Adrenal gland (tissue), 12 donors: ENCODE measurements around the gene GPC5. TPM values are rescaled to one million over a fixed set of nuclear protein-coding genes. Genes with fewer than 3 reads are reported as not detected.

Experiments
- DNase-seq, 7 donors: peaks; one replicate each; pipeline ENCODE4 v3.0.0-alpha.2; 2019 to 2020
- H3K27ac ChIP-seq, 5 donors: fragments of 200-600 bp; sonication (generic) in 4 of 5; 1 replicate in 3 of 5; 2 replicates in 2 of 5; pipeline versions ENCODE4 v1.5.1 to v1.8.0; 2016 to 2020; ENCODE audit warnings: mild to moderate bottlenecking in 1 of 5
- H3K27me3 ChIP-seq: fragments of 200-600 bp; 2 replicates; pipeline ENCODE4 v1.8.0; 2021
- H3K36me3 ChIP-seq, 2 donors: fragments of 200-600 bp; replicated peaks in 1 of 2; 1 replicate in 1 of 2; 2 replicates in 1 of 2; pipeline versions ENCODE4 v1.5.1 to v1.8.0; 2018 to 2022
- H3K4me1 ChIP-seq, 2 donors: fragments of 200-600 bp; replicated peaks in 1 of 2; 1 replicate in 1 of 2; 2 replicates in 1 of 2; pipeline versions ENCODE4 v1.5.1 to v1.8.0; 2018 to 2021
- H3K4me3 ChIP-seq, 4 donors: fragments of 200-600 bp; sonication (generic) in 3 of 4; one replicate each; pipeline ENCODE4 v1.5.1; 2016 to 2018
- H3K9me3 ChIP-seq, 3 donors: fragments of 200-600 bp; sonication (generic) in 1 of 3; replicated peaks in 1 of 3; 1 replicate in 2 of 3; 2 replicates in 1 of 3; pipeline versions ENCODE4 v1.5.1 to v1.8.0; 2016 to 2021
- POLR2A ChIP-seq, 2 donors: fragments of 450-650 bp; IDR thresholded peaks; one replicate each; pipeline ENCODE4 v1.6.1; 2017; ENCODE audit warnings: antibody characterized with exemption in 2 of 2, mild to moderate bottlenecking in 2 of 2, moderate library complexity in 1 of 2
- WGBS, 4 donors: extraction: QIAGEN DNeasy Blood & Tissue Kit in 2 of 4; methylation state at CpG; one replicate each; pipeline versions ENCODE4 v1.1.5 to v1.1.7; 2013 to 2017; 5-methylcytosine and 5-hydroxymethylcytosine counted together
- intact Hi-C, 2 donors: fragments of 100-400 bp; cut with DNase I; formaldehyde crosslinking; loops; one replicate each; pipeline versions ENCODE4 v1.14.1 to v1.15.0; 2022 to 2023
- polyA plus RNA-seq, 3 donors: library from polyadenylated mRNA; stranded (reverse); fragments of 200-250 nt in 2 of 3; fragments of 350-450 nt in 1 of 3; fragmentation: Illumina TruSeq in 1 of 3; extraction: RNeasy Lipid Tissue Mini Kit (QIAGEN cat#74804) in 1 of 3; gene quantifications; one replicate each; pipeline ENCODE4 v1.2.3, GENCODE V29; 2013 to 2014
- total RNA-seq, 9 donors: library from RNA; depleted of rRNA in 4 of 9; stranded (reverse); fragments of >200 nt in 4 of 9; fragments of 120-200 nt in 1 of 9; fragmentation: NEBNext Ultra II Directional in 1 of 9; extraction: Animal tissue kit (Norgen Biotek cat#: 25700) in 1 of 9; gene quantifications; one replicate each; pipeline versions ENCODE4 v1.1.0 to v1.2.4, GENCODE V29; 2013 to 2023
- TF ChIP-seq, protein P1 (sequence below), 6 experiments: fragments of 450-650 bp in 4 of 6; fragments of 200-600 bp in 2 of 6; sonication (generic) in 1 of 6; IDR thresholded peaks; 1 replicate in 5 of 6; 2 replicates in 1 of 6; pipeline versions ENCODE4 v1.5.1 to v1.8.0; 2016 to 2021; ENCODE audit warnings: antibody characterized with exemption in 6 of 6, mild to moderate bottlenecking in 2 of 6, moderate library complexity in 1 of 6
- donor health status: healthy with polysubstance abuse.
- donor health status: Bipolar disorder and iron deficiency.
- donor health status: DM: yes; HTN: yes; CAD: no.
- donor health status: DM: no; HTN: no; CAD: no.
- donor health status: DM: no; HTN: no; CAD: no.
- donor health status: DM: yes; HTN: yes; CAD: no.

Gene GPC5
- total and polyA plus RNA-seq, 12 donors = 0.24 to 7.7 (median 2.1) TPM; not detected in 4

DNA sequence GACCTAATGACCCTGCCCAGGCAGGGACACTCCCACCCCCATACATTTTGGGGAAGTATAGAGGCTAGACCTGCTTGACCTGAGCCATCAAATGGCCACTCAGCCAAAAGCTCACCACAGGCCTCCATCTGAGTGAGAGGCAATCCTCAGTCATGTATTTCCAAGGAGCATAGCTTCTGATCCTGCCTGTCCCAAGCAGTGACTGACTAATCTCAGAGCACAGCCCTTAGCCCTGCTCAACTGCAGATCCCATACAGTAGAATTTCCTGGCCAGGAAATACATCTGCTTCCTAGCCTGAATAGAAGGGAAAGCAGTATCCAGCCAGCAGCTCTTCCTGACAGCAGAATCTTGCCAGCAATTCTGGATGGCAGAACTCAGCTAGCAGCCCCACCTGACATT is 947.6 kb downstream of the GPC5 start:
- no peaks in the 10 kb centered on the region for H3K36me3 ChIP-seq
- no peaks in the 10 kb centered on the region for H3K9me3 ChIP-seq
- no peak overlapping the region for H3K4me3 ChIP-seq
- H3K4me1 ChIP-seq = no peaks in the 10 kb centered on the region
- no peaks in the 10 kb centered on the region for H3K27me3 ChIP-seq
- DNase-seq = no peak
- H3K27ac ChIP-seq = no peak overlapping the region
- intact Hi-C loops = no loop called here
- TF ChIP-seq, protein P1, sequence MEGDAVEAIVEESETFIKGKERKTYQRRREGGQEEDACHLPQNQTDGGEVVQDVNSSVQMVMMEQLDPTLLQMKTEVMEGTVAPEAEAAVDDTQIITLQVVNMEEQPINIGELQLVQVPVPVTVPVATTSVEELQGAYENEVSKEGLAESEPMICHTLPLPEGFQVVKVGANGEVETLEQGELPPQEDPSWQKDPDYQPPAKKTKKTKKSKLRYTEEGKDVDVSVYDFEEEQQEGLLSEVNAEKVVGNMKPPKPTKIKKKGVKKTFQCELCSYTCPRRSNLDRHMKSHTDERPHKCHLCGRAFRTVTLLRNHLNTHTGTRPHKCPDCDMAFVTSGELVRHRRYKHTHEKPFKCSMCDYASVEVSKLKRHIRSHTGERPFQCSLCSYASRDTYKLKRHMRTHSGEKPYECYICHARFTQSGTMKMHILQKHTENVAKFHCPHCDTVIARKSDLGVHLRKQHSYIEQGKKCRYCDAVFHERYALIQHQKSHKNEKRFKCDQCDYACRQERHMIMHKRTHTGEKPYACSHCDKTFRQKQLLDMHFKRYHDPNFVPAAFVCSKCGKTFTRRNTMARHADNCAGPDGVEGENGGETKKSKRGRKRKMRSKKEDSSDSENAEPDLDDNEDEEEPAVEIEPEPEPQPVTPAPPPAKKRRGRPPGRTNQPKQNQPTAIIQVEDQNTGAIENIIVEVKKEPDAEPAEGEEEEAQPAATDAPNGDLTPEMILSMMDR (IDR thresholded peaks at IDR 0.05) = no peak
- no peak for TF ChIP-seq POLR2A (IDR thresholded peaks at IDR 0.05)

DNA sequence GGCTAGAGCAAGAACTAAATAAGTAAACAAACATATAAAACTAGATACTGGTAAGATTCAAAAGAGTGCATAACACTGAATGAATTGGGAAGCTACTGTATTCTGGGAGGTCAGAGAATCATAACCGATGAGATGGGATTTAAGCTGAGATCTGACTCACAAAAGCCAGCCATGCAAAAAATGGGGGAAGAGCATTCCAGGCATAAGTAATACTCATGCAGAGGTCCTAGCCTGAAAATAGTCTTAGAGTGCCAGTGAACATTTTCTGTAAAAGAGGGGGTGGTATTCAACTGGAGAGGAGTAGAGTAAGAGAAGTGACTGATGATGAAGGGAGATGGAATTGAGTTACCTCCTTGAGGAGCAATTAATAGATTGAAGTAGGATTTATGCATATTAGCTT is 956.2 kb downstream of the GPC5 start:
- DNase-seq = no peak
- no peak overlapping the region for H3K4me3 ChIP-seq
- intact Hi-C loops = no loop called here
- no peaks in the 10 kb centered on the region for H3K27me3 ChIP-seq
- TF ChIP-seq POLR2A (IDR thresholded peaks at IDR 0.05) = no peak
- TF ChIP-seq, protein P1 (IDR thresholded peaks at IDR 0.05) = no peak
- no peaks in the 10 kb centered on the region for H3K36me3 ChIP-seq
- no peaks in the 10 kb centered on the region for H3K4me1 ChIP-seq
- no peak overlapping the region for H3K27ac ChIP-seq
- H3K9me3 ChIP-seq = no peaks in the 10 kb centered on the region
- whole genome bisulfite sequencing, 4 donors = 73 to 98% (median 89%) methylated on average over 1 of the region's 1 CpG

DNA sequence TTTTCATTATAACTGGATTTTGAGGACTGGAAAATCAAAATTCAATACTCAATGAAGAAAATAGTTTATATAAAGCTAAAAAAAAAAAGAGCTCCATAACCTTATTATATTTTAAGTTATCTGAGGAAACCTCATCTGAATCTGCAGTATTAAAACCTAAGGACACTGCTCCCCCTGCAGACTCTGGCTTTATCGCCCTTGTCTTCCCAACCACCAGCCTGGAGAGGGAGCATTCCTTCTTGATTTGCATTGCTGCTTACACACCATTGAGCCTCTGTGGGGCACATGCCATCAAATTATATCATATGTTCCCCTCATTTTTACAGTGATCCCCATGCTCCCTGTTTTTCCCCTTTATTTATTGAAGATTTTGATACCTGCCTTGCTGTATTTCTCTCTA is 956.8 kb downstream of the GPC5 start:
- Histone ChIP-seq H3K27me3 (no peaks in the 10 kb centered on the region), H3K4me3 (no peak overlapping the region), H3K4me1 (no peaks in the 10 kb centered on the region), H3K27ac (no peak overlapping the region), H3K36me3 (no peaks in the 10 kb centered on the region), H3K9me3 (no peaks in the 10 kb centered on the region)
- WGBS, 4 donors = 61 to 81% (median 71%) methylated on average over 1 of the region's 1 CpG
- no peak for TF ChIP-seq POLR2A (IDR thresholded peaks at IDR 0.05)
- TF ChIP-seq, protein P1 (IDR thresholded peaks at IDR 0.05) = peak in 2 of 6 experiments; percentile 6 to 19
- DNase-seq = peak in 1 of 7 donors; percentile 6
- intact Hi-C loops = no loop called here

DNA sequence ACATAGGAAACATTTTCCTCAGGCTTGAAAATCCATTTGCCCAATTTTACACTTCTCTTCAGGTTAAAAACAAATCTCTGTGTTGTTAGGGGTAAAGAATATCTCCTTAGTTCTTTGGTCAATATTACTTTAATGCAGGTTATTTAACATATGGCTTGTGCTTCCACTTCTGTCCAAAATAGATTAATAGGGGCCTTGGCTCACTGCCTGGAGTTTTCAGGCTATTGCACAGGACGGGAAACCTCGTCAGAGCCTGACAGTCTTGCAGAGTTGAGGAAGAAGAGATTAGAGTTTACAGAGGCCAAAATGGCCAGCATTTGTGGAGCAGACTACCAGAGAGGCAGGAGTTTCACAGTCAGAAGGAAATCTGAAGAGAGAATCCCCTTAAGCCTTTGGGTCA is 964.3 kb downstream of the GPC5 start:
- DNase-seq = peak in 2 of 7 donors; percentile 4 to 21
- TF ChIP-seq POLR2A (IDR thresholded peaks at IDR 0.05) = no peak
- TF ChIP-seq, protein P1 (IDR thresholded peaks at IDR 0.05) = no peak
- no peaks in the 10 kb centered on the region for H3K4me1 ChIP-seq
- no peak overlapping the region for H3K4me3 ChIP-seq
- no peaks in the 10 kb centered on the region for H3K36me3 ChIP-seq
- no peak overlapping the region for H3K27ac ChIP-seq
- no peaks in the 10 kb centered on the region for H3K27me3 ChIP-seq
- intact Hi-C loops = no loop called here
- no peaks in the 10 kb centered on the region for H3K9me3 ChIP-seq
- 3 to 27% (median 12%) methylated on average over 2 of the region's 2 CpGs for WGBS, 4 donors
